PC-9 (cell line): Measurements from ENCODE around the gene MITF. TPM values are rescaled to one million over a fixed set of nuclear protein-coding genes. Genes with fewer than 3 reads are reported as not detected.

Experiments used
- BruUV-seq: library from RNA; stranded (reverse); fragments of 400-500 nt; replicated peaks from 2 replicates; lab custom pipeline; 2021; lab: Mats Ljungman, UMichigan
- CTCF ChIA-PET: fragments of 300-600 bp; sonication (Branson Sonifier 250); formaldehyde crosslinking; loops from one replicate; lab custom pipeline; 2022; ENCODE audit warnings: antibody characterized with exemption; lab: Charles Lee
- POLR2A ChIA-PET: fragments of 300-600 bp; sonication (Branson Sonifier 250); formaldehyde crosslinking; loops from one replicate; lab custom pipeline; 2022; ENCODE audit warnings: antibody characterized with exemption; ENCODE audit not compliant: unreplicated experiment; lab: Charles Lee
- DNase-seq, 2 experiments: peaks; one replicate each; pipeline versions ENCODE4 v3.0.0 to v3.0.0-alpha.2; 2015 to 2022; ENCODE audit warnings: mixed read lengths in 1 of 2
- H2AFZ ChIP-seq: fragments of 200-600 bp; sonication (generic); 2 replicates; pipeline ENCODE4 v1.8.1; 2017; ENCODE audit warnings: antibody characterized with exemption
- H3F3A ChIP-seq: fragments of 200-600 bp; sonication (generic); 2 replicates; pipeline ENCODE4 v1.8.1; 2017; ENCODE audit warnings: antibody characterized with exemption, mild to moderate bottlenecking, low read depth; ENCODE audit not compliant: insufficient read depth
- H3K27ac ChIP-seq: fragments of 200-600 bp; sonication (generic); 2 replicates; pipeline ENCODE4 v1.6.1; 2016; ENCODE audit warnings: mixed run types
- H3K27me3 ChIP-seq: fragments of 200-600 bp; sonication (generic); 2 replicates; pipeline ENCODE4 v1.6.1; 2016; ENCODE audit warnings: low read depth, mixed run types; ENCODE audit not compliant: insufficient read depth
- H3K36me3 ChIP-seq: fragments of 200-600 bp; sonication (generic); 2 replicates; pipeline ENCODE4 v1.6.1; 2016; ENCODE audit warnings: low read depth, mixed run types
- H3K4me1 ChIP-seq: fragments of 200-600 bp; sonication (generic); replicated peaks from 2 replicates; pipeline ENCODE4 v1.6.1; 2016; ENCODE audit warnings: mixed run types; ENCODE audit not compliant: insufficient read depth
- H3K4me2 ChIP-seq: fragments of 200-600 bp; sonication (generic); 2 replicates; pipeline ENCODE4 v1.6.1; 2017; ENCODE audit warnings: mixed run types
- H3K4me3 ChIP-seq: fragments of 200-600 bp; sonication (generic); 2 replicates; pipeline ENCODE4 v1.6.1; 2016; ENCODE audit warnings: mixed run types
- H3K79me2 ChIP-seq: fragments of 200-600 bp; sonication (generic); 2 replicates; pipeline ENCODE4 v1.6.1; 2017; ENCODE audit warnings: low read depth, mixed run types
- H3K9me2 ChIP-seq: fragments of 200-600 bp; sonication (generic); 2 replicates; pipeline ENCODE4 v1.8.1; 2017; ENCODE audit warnings: mild to moderate bottlenecking; ENCODE audit not compliant: insufficient read depth
- H3K9me3 ChIP-seq: fragments of 200-600 bp; sonication (generic); 2 replicates; pipeline ENCODE4 v1.8.1; 2016; ENCODE audit warnings: low read depth; ENCODE audit not compliant: insufficient read depth
- H4K20me1 ChIP-seq: fragments of 200-600 bp; sonication (generic); 2 replicates; pipeline ENCODE4 v1.8.1; 2017; ENCODE audit not compliant: insufficient read depth
- CTCF ChIP-seq: fragments of 200-600 bp; sonication (generic); conservative IDR thresholded peaks from 2 replicates; pipeline ENCODE4 v1.6.1; 2017; ENCODE audit warnings: mixed run types, antibody characterized with exemption, mild to moderate bottlenecking, moderate library complexity
- EZH2 ChIP-seq: fragments of 200-600 bp; sonication (generic); IDR thresholded peaks from 2 replicates; pipeline ENCODE4 v1.8.0; 2017; ENCODE audit warnings: antibody characterized with exemption, low read depth
- intact Hi-C: fragments of 100-400 bp; cut with micrococcal nuclease; formaldehyde crosslinking; loops from one replicate; pipeline ENCODE4 v1.10.0; 2022; ENCODE audit not compliant: unreplicated experiment
- total RNA-seq: library from RNA; stranded (reverse); gene quantifications from 2 replicates; pipeline ENCODE4 v1.2.3, GENCODE V29; 2021

Gene MITF
- total RNA-seq, 1 experiment from 2014 or later, result 15.5 TPM

- ChIA-PET CTCF (no interaction called here), POLR2A (no interaction called here)
- Histone ChIP-seq H3K9me3 (no peaks in the 10 kb centered on the region), H3K27ac (no peak overlapping the region), H3K4me2 (no peak overlapping the region), H3K4me3 (no peak overlapping the region), H3K9me2 (no peaks in the 10 kb centered on the region), H3K36me3 (no peaks in the 10 kb centered on the region), H3K27me3 (no peaks in the 10 kb centered on the region), H3K79me2 (no peaks in the 10 kb centered on the region), H4K20me1 (no peaks in the 10 kb centered on the region), H3K4me1 (no peaks in the 10 kb centered on the region), H3F3A (no peaks in the 10 kb centered on the region), H2AFZ (no peak overlapping the region)
- no peak for DNase-seq
- no TSS peak for BruUV-seq
- no peak for TF ChIP-seq CTCF
- TF ChIP-seq EZH2, result no peak
- intact Hi-C loops, result no loop called here
Measured at GRCh38 chr3:69827127-69827526, 87.9 kb downstream of the MITF start.

GRCh38 chr3:69828817-69829216 is 89.6 kb downstream of the MITF start:
- Histone ChIP-seq H4K20me1 (no peaks in the 10 kb centered on the region), H3K27me3 (no peaks in the 10 kb centered on the region), H3K9me3 (no peaks in the 10 kb centered on the region), H3F3A (no peaks in the 10 kb centered on the region), H3K4me2 (no peak overlapping the region), H3K27ac (no peak overlapping the region), H3K4me1 (no peaks in the 10 kb centered on the region), H3K9me2 (no peaks in the 10 kb centered on the region), H3K4me3 (no peak overlapping the region), H2AFZ (no peak overlapping the region), H3K79me2 (no peaks in the 10 kb centered on the region), H3K36me3 (no peaks in the 10 kb centered on the region)
- POLR2A ChIA-PET, result no interaction called here
- DNase-seq, result no peak
- TF ChIP-seq EZH2, result no peak
- TF ChIP-seq CTCF, result no peak
- intact Hi-C loops, result no loop called here
- CTCF ChIA-PET, result interaction anchor here (0.6 kb wide), 1 partner anchor 137 kb away, joined by 5 read pairs; no protein-coding TSS in a partner anchor
- no TSS peak for BruUV-seq

GRCh38 chr3:69830147-69830546 is 90.9 kb downstream of the MITF start:
- no peaks in the 10 kb centered on the region for H3K4me1 ChIP-seq
- H3K27ac ChIP-seq, result no peak overlapping the region
- no peaks in the 10 kb centered on the region for H3K9me3 ChIP-seq
- H3K36me3 ChIP-seq, result no peaks in the 10 kb centered on the region
- H2AFZ ChIP-seq, result no peak overlapping the region
- CTCF ChIA-PET, result no interaction called here
- no peaks in the 10 kb centered on the region for H3K9me2 ChIP-seq
- DNase-seq, result no peak
- intact Hi-C loops, result no loop called here
- POLR2A ChIA-PET, result no interaction called here
- H4K20me1 ChIP-seq, result no peaks in the 10 kb centered on the region
- no peaks in the 10 kb centered on the region for H3F3A ChIP-seq
- H3K79me2 ChIP-seq, result no peaks in the 10 kb centered on the region
- no peak overlapping the region for H3K4me2 ChIP-seq
- H3K27me3 ChIP-seq, result no peaks in the 10 kb centered on the region
- BruUV-seq, result no TSS peak
- no peak overlapping the region for H3K4me3 ChIP-seq
- TF ChIP-seq CTCF, result no peak
- TF ChIP-seq EZH2, result no peak
